HG02970 (cell line): ENCODE measurements around the gene SUMF1.

Experiments
- ATAC-seq: cut with Tn5 transposase; IDR thresholded peaks from one replicate; pipeline ENCODE4 v1.9.1; 2021; ENCODE audit warnings: mild to moderate bottlenecking, moderate library complexity, moderate number of reproducible peaks; ENCODE audit not compliant: unreplicated experiment, low FRiP score

Gene SUMF1

DNA sequence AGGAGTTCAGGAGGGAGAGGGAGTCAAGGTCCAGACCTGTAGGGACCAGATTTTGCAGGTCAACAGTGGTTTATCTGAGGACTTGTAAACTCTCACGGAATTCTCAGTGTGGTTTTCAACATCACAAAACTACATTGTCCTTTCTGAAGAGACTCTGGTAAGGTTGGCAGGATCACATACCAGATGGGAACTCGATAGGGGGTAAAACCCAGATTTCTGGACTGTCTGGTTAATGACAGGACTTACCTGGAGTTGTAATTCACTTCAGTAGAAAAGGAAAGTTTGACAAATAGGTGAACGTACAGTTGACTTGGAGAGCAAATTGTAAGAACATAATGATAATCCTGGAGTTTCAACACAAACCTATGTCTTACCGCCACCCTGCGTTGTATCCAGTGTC, 31.4 kb upstream of the SUMF1 start:
- ATAC-seq, result no peak

DNA sequence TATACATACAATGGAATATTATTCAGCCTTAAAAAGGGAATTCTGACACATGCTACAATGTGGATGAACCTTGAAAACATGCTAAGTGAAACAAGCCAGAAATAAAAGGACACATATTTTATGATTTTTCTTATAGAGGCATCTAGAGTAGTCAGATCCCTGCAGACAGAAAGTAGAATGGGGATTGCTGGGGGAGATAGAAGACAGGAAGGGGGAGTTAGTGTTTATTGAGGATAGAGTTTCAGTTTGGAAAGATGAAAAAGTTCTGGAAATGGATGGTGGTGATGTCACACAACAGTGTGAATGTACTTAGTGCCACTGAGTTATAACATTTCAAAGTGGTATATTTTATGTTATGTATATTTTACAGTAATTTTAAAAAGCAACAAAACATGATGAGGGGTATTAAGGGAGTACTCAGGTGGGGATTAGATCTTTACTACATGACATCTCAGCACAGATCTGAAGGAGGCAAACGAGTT, 30.8 kb upstream of the SUMF1 start:
- no peak for ATAC-seq

DNA sequence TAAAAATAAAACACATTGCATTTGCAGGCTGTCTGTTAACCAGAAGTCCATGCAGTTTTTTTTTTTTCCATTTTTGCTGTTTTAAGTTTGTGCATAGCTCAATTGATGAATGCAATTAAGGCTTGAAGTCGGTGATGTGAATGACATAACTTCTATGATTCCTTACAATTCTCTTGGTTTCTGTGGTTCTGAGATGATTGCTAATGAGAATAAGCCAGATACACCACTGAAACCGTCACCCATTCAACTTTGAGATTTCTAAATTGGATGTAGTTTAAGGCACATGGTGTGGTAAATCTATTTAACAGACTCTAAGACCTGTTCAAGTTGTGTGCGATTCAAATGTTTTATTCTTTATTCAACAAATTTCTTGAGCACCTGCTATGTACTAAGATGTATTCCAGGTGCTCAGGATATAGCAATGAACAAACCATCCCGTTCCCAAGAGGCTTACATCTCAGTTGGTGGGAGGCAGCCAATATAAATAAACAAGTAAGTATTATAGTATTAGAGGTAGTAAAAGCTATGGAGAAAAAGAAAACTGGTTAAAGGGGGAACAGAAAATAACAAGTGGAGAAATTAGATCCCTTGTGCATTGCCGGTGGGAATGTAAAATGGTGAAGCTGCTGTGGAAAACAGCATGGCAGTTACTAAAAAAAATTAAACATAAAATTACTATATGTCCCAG, 30.1 kb upstream of the SUMF1 start:
- no peak for ATAC-seq

DNA sequence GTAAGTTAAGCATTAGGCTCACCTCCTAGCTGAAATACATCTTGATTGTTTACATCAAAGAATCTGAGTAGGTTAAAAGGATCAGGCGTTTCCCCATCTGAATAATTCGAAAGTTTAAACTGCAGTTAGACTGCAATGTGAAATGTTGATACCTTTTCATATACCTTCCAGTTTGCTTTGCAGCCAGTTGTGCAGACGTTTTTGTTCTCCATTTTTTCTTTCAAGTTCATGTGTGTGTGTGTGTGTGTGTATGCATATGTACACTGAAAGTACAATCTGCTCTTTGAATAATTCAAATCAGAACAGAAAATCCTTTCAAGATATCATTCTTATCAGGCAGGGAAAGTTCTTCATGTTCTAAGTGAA, 29.0 kb upstream of the SUMF1 start:
- ATAC-seq, result no peak

DNA sequence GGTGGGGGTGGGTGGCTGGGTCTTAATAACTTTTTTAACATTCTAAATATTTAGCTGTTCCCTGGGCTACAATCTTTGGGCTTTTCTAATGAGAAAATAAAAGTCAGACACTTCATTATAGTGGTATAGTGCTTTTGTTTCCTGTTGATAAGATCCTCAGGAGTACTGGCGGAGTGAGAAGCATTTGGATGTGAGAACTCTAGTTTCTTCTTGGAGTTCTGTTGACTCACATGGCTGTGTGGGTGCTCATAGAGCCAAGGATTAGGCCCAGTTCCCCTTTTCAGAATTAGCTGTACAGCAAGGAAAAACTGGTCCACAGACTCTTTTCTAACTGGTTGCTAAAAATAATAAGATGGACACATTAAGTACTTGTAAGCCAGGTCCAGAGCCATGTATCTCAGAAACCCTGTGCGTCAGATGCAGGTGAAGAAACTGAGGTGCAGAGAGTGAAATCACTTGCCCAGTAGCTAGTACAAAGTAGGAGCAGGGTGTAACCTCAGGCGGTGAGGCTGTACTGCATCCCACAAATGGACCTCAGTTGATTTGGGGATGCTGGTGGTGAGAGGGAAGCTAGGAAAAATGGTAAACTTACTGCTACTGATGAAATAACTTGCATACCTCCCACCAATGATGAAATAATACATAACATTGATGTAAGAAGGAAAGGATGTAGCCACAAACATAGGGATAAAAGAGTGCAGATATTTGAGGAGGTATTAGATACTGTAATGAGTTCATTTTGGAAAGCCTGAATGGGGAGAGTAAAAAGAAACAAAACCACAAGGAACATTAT, 28.4 kb upstream of the SUMF1 start:
- no peak for ATAC-seq

DNA sequence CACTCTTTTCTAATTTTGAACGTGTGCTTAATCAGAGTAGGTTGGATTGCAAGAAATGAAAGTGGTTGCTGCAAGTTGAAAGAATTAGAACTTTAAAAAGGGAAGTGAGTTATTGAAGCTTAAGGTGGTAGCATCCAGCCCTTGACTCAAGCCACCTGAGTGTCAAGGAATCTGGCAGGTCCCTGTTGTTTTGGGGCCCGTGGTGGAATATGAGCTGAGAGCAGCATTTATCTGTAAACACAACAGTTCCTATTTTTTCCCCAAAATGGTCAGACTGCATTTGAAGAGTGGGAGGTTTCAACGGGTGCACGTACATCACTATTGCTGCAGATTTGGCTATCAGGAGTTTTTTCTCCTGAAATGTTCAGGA, 27.8 kb upstream of the SUMF1 start:
- ATAC-seq, result no peak

DNA sequence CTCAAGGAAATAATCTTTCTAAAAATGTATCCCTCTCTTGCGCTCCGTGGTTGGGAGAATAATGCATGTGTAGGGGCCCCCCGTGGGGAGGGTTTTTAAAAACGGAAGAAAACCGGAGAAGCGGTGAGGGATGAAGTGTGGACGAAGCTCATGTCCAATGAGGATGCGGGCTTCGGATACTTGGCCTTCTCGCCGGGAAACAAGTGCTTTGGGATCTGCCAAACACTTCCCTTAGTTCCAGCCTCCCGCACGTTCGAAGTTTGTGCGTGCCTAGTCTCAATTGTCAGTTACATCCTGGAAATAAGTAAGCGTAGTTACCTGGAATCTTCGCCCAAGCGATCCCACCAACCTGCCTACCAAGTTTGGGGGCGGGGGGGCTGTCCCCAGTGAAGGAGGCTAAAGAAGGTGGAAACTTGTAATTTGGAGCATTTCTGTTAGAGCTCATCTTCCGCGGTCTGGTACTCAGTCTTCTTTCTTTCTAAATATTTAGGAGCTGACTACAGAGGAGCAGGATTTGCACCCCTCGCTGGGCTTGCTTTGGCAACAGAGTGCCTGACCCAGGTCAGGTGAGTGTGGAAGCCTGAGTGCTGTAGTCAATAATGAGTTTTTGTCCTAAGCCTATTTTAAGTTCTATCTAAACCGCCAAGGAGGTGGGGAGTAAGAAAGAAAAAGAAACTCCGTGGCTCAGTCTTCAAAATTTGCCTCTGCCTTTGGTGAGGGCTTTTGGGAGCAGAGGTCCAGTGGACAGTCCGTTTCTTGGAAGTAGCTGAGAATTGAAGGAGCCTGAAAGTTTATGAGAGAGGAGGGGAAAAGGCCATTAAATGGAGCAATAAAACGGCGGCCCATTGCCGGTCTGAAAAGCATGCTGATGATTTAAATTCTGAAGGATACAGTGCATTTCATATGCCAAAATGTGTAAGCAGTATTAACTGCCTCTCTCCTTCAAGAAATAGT, 27.1 kb upstream of the SUMF1 start:
- no peak for ATAC-seq

DNA sequence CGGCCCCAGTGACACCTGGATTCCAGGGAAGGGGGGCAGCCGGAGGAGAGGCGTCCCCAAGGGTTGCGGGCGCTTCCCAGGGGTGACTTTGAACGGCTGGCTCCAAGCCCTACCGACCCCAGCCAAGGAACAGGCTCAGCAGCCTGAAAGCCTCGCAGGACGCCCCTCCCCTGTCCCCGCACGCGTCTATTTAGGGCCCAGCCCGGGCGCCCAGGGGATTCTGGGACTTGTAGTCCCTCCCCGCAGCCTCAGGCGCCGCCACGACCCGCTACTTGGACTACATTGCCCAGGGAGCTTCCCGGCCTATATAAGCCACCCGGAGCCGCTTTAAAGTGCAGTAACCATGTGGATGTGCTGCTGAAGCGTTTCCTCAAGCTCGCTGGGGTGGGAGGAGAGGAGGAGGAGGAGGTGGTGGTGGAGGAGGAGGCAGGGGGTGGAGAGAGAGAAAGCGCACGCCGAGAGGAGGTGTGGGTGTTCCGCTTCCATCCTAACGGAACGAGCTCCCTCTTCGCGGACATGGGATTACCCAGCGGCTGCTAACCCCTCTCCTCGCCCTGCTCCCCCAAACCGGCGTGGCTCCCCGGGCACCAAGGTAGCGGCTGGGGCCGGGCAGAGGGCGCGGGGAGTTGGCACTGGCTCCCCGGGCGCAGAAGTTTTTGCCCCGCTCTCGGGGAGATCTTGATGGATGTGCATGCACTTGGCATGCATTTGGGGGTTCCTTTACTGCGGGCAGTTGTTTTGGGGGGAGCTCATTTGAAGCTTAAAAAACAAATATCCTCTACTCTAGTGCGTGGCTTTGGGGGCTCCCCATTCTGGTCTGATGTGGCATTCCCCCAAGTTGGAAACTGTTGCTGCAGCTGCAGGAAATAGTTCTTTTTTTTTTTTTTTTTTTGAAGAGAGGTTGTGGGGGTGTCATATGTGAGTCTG, 26.2 kb upstream of the SUMF1 start, which contains the start of gene ITPR1:
Gene ITPR1, plus strand, starts transcription at position 335 of the 927 bp plus-strand sequence. CDS start 23,144 bp downstream, outside the sequence.
- peak; percentile 97 for ATAC-seq

DNA sequence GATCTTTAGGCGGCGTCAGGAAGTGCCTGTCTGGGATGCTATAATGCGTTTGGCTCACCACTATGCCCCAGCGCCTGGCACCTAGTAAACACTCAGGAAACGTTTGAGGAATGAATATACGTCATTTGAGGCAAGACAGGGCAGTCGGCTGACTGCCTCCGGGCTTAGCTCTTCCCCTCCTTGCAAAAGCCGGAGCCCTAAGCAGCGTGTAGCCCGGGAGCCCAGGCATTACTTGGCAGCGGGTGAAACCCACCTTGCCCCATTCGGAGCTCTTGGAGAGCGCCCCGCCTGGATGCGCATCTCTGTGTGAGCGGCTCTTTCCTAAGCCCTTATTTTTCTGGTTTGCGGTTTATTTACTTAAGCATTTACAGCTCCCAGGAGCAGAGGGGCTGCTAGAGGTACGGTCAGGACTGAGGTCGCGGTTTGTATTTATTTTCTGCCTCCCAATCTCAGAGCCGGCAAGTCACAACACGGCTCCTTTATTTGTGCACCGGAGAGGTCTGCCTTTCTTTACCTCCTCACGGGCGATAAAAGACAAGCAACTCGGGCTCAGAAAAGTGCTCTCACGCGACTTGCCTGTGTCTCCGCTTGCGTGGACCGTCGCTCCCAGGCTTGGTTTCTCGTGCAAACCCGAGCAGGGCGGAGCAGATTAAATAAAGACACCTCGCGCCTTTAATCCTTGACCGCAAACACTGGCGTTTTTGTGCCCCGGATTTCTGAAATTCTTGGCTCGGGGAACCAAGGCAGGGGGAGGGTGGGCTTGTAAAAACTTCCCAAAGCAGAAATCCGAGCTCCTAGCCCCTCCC, 25.3 kb upstream of the SUMF1 start:
- ATAC-seq, result peak; percentile 2

DNA sequence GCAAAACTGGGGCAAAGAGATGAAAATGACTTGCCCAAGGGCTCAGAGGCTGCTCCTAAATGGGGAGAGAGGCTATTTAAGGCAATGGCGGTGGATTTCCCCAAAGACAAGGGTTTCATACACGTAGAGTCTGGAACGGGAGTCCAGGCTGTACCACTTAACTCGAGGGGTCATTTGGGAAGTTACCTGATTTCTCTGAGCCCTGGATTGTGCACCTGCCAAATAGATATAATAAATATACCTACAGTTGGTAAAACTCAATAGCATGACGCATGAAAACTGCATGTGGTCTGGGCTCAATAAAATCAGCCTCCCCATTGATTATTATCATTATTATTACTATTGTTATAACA, 24.8 kb upstream of the SUMF1 start:
- ATAC-seq, result no peak

DNA sequence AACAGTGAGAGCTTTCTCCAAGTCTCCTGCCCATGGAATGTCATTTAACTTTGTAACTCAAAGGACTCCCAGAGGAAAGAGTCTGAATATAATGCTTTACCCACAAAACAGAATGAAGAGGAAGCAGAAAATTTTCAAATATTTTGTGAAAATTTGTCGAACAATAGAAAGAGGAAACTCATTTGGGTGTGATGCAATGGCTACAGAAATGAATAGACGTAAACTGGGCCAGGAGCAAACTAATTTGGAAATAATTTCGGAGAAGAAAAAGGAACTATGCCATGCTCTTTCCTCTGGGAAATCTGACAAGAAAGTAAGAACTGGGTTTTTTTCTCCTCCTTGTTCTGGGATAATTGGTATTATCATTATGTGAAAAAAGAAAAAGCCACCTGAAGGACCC, 11.2 kb upstream of the SUMF1 start:
- ATAC-seq, result no peak

DNA sequence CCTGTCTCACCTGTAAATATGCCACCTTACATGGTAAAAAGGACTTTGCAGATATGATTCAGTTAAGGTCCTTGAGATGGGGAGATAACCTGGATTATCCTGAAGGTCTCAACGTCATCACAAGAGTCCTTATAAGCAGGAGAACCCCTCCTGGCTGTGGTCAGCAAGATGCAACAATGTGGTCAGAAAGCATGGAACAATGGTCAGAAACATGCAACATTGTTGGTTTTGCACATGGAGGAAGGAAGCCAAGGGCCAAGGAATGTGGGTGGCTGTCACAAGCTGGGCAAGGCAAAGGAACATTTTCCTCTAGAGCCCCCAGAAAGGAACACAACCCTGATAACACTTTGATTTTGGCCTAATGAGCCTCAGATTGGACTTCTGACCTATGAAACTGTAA, 9.4 kb upstream of the SUMF1 start:
- ATAC-seq, result no peak

DNA sequence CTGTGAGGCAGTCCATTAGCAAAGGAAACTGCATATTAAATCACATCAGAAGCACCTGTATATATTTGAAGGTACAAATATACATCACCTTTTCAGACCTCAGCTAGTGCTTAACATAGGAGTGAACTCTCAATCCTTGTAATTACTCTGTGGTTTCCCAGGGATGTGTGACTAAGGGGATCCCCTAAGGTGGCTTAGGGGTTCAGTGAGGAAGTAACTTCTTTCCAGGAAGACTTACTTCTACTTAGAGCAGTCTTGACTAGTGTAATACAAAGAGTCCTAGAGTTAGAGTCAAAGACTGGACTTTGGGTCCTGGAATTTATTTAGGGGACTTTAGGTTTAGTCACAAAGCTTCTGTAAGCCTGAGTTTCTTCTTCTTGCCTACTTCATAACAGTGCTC, 8.7 kb upstream of the SUMF1 start:
- ATAC-seq, result no peak

DNA sequence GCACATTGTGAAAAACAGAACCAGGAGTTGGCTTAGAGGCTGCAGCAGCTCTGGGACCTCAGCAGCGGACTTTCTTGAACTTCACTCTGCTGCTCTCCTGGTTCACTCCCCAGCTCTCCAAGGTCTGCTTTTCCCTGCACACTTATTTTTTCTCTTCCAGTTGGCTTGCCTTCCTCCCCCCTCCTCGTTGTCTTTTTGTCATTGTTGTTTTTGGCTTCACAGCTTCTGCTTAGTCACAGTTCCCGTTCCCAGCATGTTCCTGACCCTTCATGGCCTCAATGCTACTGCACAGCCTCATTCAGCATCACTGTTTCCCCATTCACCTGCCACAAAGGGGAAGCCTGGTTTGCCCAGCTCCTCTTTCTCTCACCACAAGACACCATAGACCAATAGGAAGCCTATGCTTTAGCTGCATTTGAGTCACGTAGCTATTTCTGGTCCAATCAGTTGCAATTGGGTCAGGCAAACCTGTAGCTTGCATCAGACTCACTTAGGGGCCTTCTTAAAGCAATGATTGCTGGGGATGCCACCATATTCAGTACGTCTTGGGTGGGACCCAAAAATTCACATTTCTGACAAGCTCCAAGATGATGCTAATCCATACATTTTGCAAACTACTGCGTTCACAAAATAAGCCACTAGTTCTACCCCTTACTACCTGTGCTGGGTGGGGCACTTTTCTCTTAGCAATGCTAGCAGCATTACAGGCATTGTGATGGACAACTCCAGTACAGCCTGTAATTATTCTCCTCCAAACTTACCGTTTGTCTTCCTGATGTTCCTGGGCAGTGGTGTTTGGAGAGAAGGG, 7.8 kb upstream of the SUMF1 start:
- no peak for ATAC-seq

DNA sequence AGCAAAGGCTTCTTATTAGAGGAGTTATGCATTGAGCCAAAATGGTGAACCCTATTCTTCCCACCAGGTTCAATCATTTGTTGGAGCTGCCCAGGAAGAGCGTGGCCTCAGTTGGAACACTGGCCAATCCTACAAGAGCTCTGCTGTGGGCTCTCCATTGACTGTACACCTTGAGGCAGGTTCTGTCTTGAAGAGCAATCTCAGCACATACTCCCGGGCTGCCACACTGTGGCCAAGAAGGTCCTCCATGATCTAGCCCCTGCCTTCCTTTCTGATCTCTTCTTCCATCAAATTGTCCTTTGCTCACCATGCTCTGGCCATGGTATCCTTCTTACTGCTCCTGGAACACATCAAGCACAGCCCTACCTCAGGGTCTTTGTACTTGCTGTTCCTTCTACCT, 5.7 kb upstream of the SUMF1 start:
- no peak for ATAC-seq

DNA sequence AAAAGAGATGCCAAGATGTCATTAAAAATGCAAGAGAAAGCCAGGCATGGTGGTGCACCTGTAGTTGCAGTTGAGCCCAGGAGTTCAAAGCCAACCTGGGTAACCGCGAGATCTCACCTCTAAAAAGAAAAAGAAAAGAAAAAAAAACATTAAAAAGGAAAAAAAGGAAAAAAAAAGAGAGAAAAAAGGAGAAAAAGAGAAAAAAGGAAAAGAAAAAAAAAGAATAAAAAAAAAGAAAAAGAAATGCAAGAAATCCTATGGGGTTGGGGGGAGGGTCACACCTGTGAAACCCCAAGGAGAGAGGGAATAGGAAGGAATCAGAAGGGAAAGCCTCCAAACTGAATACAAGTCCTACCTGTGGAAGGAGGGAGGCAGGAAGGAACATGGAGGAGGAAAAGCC, 5.2 kb upstream of the SUMF1 start:
- no peak for ATAC-seq

DNA sequence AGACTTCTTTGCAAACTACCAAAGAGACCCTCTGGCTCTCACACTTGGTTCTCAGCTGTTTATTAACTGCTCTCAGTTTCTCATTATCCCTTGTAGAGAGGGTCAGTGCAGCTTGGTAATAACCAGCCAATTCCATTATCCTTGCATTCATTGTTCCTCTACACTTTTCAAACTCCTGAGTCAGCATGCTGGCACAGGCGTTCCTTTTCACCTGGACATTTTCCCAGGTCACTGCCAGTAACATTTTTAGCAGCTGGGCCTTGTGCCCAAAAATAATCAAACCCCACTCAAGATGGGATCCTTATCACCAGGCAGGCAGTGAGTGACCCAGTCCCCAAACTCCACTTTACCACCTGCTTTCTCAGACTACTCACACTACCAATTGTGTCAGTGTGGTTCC, 4.8 kb upstream of the SUMF1 start:
- ATAC-seq, result no peak

DNA sequence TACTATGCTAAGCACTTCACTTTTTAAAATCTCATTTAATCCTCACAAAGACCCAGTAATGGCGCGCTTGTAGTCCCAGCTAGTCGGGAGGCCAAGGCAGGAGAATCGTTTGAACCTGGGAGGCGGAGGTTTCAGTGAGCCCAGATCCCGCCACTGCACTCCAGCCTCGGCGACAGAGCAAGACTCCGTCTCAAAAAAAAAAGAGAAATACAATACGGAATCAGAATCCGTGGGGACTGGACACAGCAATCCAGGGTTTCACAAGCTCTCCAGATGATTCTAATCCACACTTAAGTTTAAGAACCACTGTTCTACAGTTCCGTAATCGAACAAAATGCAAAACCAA, 426 bp upstream of the SUMF1 start:
- ATAC-seq, result no peak
